SU-DHL-6 (cell line): ENCODE results near the gene ZNF367.

Experiments
- H2AFZ ChIP-seq: fragments of 200-600 bp; sonication (generic); 2 replicates; pipeline ENCODE4 v1.6.1; 2014; ENCODE audit warnings: low read depth, mild to moderate bottlenecking, moderate library complexity, mixed read lengths, antibody characterized with exemption, low read length; ENCODE audit not compliant: severe bottlenecking
- H3F3A ChIP-seq: fragments of 200-600 bp; shearing (Covaris generic); 2 replicates; pipeline ENCODE4 v1.6.0; 2016; ENCODE audit warnings: antibody characterized with exemption, mild to moderate bottlenecking; ENCODE audit not compliant: insufficient read depth
- H3K27ac ChIP-seq: fragments of 200-600 bp; sonication (generic); 2 replicates; pipeline ENCODE4 v1.5.1; 2016; ENCODE audit warnings: low read depth, mild to moderate bottlenecking, low read length, moderate library complexity, mixed read lengths
- H3K27me3 ChIP-seq: fragments of 200-600 bp; sonication (generic), shearing (Covaris generic); 2 replicates; pipeline ENCODE4 v1.6.0; 2014; ENCODE audit warnings: mild to moderate bottlenecking, low read length
- H3K36me3 ChIP-seq: fragments of 200-600 bp; sonication (generic); 2 replicates; pipeline ENCODE4 v1.6.1; 2014; ENCODE audit warnings: mild to moderate bottlenecking, low read length, mixed read lengths
- H3K4me2 ChIP-seq: fragments of 300-600, 200-600 bp; shearing (Covaris generic), sonication (generic); 2 replicates; pipeline ENCODE4 v1.6.0; 2014; ENCODE audit warnings: low read length, low read depth, mild to moderate bottlenecking; ENCODE audit not compliant: poor library complexity, severe bottlenecking
- H3K4me3 ChIP-seq: fragments of 200-600 bp; sonication (generic); 2 replicates; pipeline ENCODE4 v1.5.1; 2014; ENCODE audit warnings: antibody characterized with exemption, low read length, mild to moderate bottlenecking, mixed read lengths; ENCODE audit not compliant: insufficient read depth, poor library complexity, severe bottlenecking
- H3K79me2 ChIP-seq: fragments of 200-600 bp; sonication (generic); 2 replicates; pipeline ENCODE4 v1.6.1; 2014; ENCODE audit warnings: mild to moderate bottlenecking, low read length, moderate library complexity; ENCODE audit not compliant: insufficient read depth
- H3K9ac ChIP-seq: fragments of 200-600 bp; sonication (generic); 2 replicates; pipeline ENCODE4 v1.7.0; 2014; ENCODE audit warnings: mild to moderate bottlenecking, low read length
- H3K9me2 ChIP-seq: fragments of 200-600 bp; sonication (generic); replicated peaks from 2 replicates; pipeline ENCODE4 v1.6.1; 2014; ENCODE audit warnings: low read length; ENCODE audit not compliant: insufficient read depth
- H3K9me3 ChIP-seq: fragments of 200-600 bp; sonication (generic); 2 replicates; pipeline ENCODE4 v1.6.1; 2014; ENCODE audit warnings: low read length, mixed read lengths; ENCODE audit not compliant: insufficient read depth
- H4K20me1 ChIP-seq: fragments of 200-600 bp; sonication (generic); 2 replicates; pipeline ENCODE4 v1.6.1; 2014; ENCODE audit warnings: low read depth, mild to moderate bottlenecking, antibody characterized with exemption, low read length, moderate library complexity, mixed read lengths
- CTCF ChIP-seq: fragments of 200-600 bp; sonication (generic); IDR thresholded peaks from one replicate; pipeline ENCODE4 v1.5.1; 2017; ENCODE audit warnings: antibody characterized with exemption, mild to moderate bottlenecking, low read length, moderate library complexity; ENCODE audit not compliant: insufficient read depth, poor library complexity, severe bottlenecking
- EZH2phosphoT487 ChIP-seq: fragments of 200-600 bp; sonication (generic), shearing (Covaris generic); conservative IDR thresholded peaks from 2 replicates; pipeline ENCODE4 v1.6.1; 2018; ENCODE audit warnings: mild to moderate bottlenecking, antibody characterized with exemption, low read length, moderate library complexity, mixed read lengths

ZNF367 gene

GRCh38 chr9:96395964-96396363 is 22.2 kb downstream of the ZNF367 start:
- Histone ChIP-seq H3K9me2 (no peaks in the 10 kb centered on the region), H3K9me3 (no peaks in the 10 kb centered on the region), H3K36me3 (peaks cover 37% of the 10 kb centered on the region), H3K27ac (no peak overlapping the region), H3K4me3 (no peak overlapping the region), H3F3A (peaks cover 4% of the 10 kb centered on the region; the same call in 1 of the 2 replicates), H4K20me1 (peaks cover 36% of the 10 kb centered on the region), H3K27me3 (no peaks in the 10 kb centered on the region), H2AFZ (no peak overlapping the region), H3K4me2 (no peak overlapping the region), H3K79me2 (peaks cover 48% of the 10 kb centered on the region), H3K9ac (no peak overlapping the region)
- TF ChIP-seq CTCF (no peak), EZH2phosphoT487 (no peak)

- Histone ChIP-seq H3K79me2 (peaks cover 38% of the 10 kb centered on the region), H3K4me3 (no peak overlapping the region), H3F3A (peaks cover 4% of the 10 kb centered on the region; the same call in 1 of the 2 replicates), H2AFZ (no peak overlapping the region), H3K9me3 (no peaks in the 10 kb centered on the region), H3K27me3 (no peaks in the 10 kb centered on the region), H3K36me3 (peaks cover 44% of the 10 kb centered on the region), H4K20me1 (peaks cover 26% of the 10 kb centered on the region), H3K27ac (no peak overlapping the region), H3K9me2 (no peaks in the 10 kb centered on the region), H3K4me2 (no peak overlapping the region), H3K9ac (no peak overlapping the region)
- no peak for TF ChIP-seq EZH2phosphoT487
Measured at GRCh38 chr9:96394832-96395496, 23.2 kb downstream of the ZNF367 start.

DNA sequence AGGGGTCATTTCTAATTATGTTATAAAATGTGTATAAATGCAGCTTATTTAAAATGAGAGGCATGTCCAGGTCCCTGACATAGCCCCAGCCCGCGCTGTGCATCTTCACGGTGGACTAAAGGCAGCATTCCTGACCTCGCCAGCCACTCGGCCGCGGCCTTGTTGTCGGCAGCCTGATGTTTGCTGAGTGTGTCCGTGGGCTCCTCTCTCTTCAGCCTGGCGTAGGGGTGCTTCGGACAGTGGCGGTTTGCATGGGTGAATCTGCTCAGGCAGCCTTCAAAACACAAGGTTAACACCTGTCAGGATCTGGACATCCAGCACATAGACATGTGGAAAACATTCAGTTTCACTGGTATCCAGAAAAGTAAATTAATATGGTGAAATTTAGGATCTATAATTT is 25.9 kb downstream of the ZNF367 start:
- Histone ChIP-seq H3K4me3 (no peak overlapping the region), H3K79me2 (peaks cover 13% of the 10 kb centered on the region; the same call in 1 of the 2 replicates), H3F3A (peaks cover 23% of the 10 kb centered on the region), H3K27me3 (no peaks in the 10 kb centered on the region), H4K20me1 (peaks cover 14% of the 10 kb centered on the region; the same call in 1 of the 2 replicates), H3K9ac (no peak overlapping the region), H2AFZ (no peak overlapping the region), H3K9me2 (no peaks in the 10 kb centered on the region), H3K27ac (no peak overlapping the region), H3K4me2 (no peak overlapping the region), H3K36me3 (peaks cover 61% of the 10 kb centered on the region), H3K9me3 (no peaks in the 10 kb centered on the region)
- TF ChIP-seq CTCF (no peak), EZH2phosphoT487 (no peak)
